A673 (cell line): ENCODE measurements around the gene GEMIN4.

ENCODE experiments used
- EZH2 ChIP-seq: fragments of 200-600 bp; sonication (generic); IDR thresholded peaks from 2 replicates; pipeline ENCODE4 v1.6.1; 2017; ENCODE audit warnings: borderline replicate concordance, low read depth, mild to moderate bottlenecking, mixed read lengths, antibody characterized with exemption, low read length; ENCODE audit not compliant: poor library complexity, severe bottlenecking
- TF ChIP-seq, protein P1 (sequence below): fragments of 300-800, 200-600 bp; sonication (generic); conservative IDR thresholded peaks from 2 replicates; pipeline ENCODE4 v1.5.1; 2017; ENCODE audit warnings: low read depth, mild to moderate bottlenecking, antibody characterized with exemption, low read length, moderate library complexity, mixed read lengths

DNA sequence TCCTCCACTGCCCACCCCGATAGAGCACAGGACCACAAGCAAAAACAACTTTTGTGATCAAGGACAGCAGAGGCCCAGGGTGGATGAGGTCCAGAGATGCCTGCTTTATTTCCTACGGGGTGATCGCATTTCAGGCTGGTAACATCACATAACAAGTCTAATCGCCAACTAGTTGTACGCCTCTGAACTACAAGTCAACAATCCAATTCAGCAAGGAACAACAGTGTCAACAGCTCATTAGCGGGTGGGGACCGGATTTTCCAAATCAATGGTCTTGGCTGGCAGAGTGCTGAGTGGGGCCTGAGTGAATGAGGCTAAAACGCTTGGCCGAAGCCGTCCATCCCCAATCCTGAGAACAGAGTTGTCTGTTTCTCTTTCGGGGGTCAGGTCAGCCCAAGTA is 47.2 kb upstream of the GEMIN4 start:
- TF ChIP-seq, protein P1, sequence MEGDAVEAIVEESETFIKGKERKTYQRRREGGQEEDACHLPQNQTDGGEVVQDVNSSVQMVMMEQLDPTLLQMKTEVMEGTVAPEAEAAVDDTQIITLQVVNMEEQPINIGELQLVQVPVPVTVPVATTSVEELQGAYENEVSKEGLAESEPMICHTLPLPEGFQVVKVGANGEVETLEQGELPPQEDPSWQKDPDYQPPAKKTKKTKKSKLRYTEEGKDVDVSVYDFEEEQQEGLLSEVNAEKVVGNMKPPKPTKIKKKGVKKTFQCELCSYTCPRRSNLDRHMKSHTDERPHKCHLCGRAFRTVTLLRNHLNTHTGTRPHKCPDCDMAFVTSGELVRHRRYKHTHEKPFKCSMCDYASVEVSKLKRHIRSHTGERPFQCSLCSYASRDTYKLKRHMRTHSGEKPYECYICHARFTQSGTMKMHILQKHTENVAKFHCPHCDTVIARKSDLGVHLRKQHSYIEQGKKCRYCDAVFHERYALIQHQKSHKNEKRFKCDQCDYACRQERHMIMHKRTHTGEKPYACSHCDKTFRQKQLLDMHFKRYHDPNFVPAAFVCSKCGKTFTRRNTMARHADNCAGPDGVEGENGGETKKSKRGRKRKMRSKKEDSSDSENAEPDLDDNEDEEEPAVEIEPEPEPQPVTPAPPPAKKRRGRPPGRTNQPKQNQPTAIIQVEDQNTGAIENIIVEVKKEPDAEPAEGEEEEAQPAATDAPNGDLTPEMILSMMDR: no peak
- no peak for TF ChIP-seq EZH2
